Stomach (tissue), 4 donors: Measurements from ENCODE around the gene CHD6.

ENCODE experiments used
- CTCF ChIP-seq, 7 experiments: fragments of 450-650 bp in 4 of 7; fragments of 200-600 bp in 3 of 7; sonication (generic) in 3 of 7; IDR thresholded peaks; one replicate each; pipeline ENCODE4 v1.5.1; 2016 to 2019; ENCODE audit warnings: antibody characterized with exemption in 7 of 7, control low read depth in 2 of 7, mild to moderate bottlenecking in 1 of 7
- POLR2A ChIP-seq, 4 donors: fragments of 450-650 bp; IDR thresholded peaks; one replicate each; pipeline ENCODE4 v1.6.1; 2016; ENCODE audit warnings: antibody characterized with exemption in 4 of 4, control low read depth in 2 of 4, mild to moderate bottlenecking in 1 of 4, moderate library complexity in 1 of 4
- POLR2AphosphoS5 ChIP-seq, 3 donors: sonication (generic); formaldehyde crosslinking; IDR thresholded peaks; one replicate each; pipeline ENCODE4 v1.6.1; 2016; ENCODE audit warnings: antibody characterized with exemption in 3 of 3

GRCh38 chr20:41523857-41524256 is 94.3 kb downstream of the CHD6 start:
- TF ChIP-seq CTCF (IDR thresholded peaks at IDR 0.05) (no peak), POLR2AphosphoS5 (IDR thresholded peaks at IDR 0.05) (no peak), POLR2A (IDR thresholded peaks at IDR 0.05) (no peak)
